Neural progenitor cell (in vitro differentiated cells): ENCODE data around the gene PLXNB1. TPM values are rescaled to one million over a fixed set of nuclear protein-coding genes. Genes with fewer than 3 reads are reported as not detected.

Source experiments
- DNase-seq: peaks from one replicate; pipeline ENCODE4 v3.0.0-alpha.2; 2016; ENCODE audit warnings: low spot score
- H2AFZ ChIP-seq: fragments of 200-600 bp; sonication (generic); replicated peaks from 2 replicates; pipeline ENCODE4 v1.6.1; 2016; ENCODE audit warnings: antibody characterized with exemption
- H3F3A ChIP-seq: fragments of 200-600 bp; sonication (generic); 2 replicates; pipeline ENCODE4 v1.6.1; 2016; ENCODE audit warnings: antibody characterized with exemption, low read depth
- H3K27ac ChIP-seq: fragments of 200-600 bp; sonication (generic); 2 replicates; pipeline ENCODE4 v1.5.1; 2016; ENCODE audit warnings: mild to moderate bottlenecking
- H3K27me3 ChIP-seq: fragments of 200-600 bp; sonication (generic); 2 replicates; pipeline ENCODE4 v1.6.1; 2016; ENCODE audit warnings: mild to moderate bottlenecking, moderate library complexity
- H3K36me3 ChIP-seq: fragments of 200-600 bp; sonication (generic); 2 replicates; pipeline ENCODE4 v1.5.1; 2016
- H3K4me1 ChIP-seq: fragments of 200-600 bp; sonication (generic); 2 replicates; pipeline ENCODE4 v1.6.1; 2016; ENCODE audit warnings: mixed run types
- H3K4me2 ChIP-seq: fragments of 200-600 bp; sonication (generic); 2 replicates; pipeline ENCODE4 v1.6.1; 2016
- H3K4me3 ChIP-seq: fragments of 200-600 bp; sonication (generic); 2 replicates; pipeline ENCODE4 v1.5.1; 2016
- H3K79me2 ChIP-seq: fragments of 200-600 bp; sonication (generic); 2 replicates; pipeline ENCODE4 v1.6.1; 2016; ENCODE audit warnings: low read depth
- H3K9ac ChIP-seq: fragments of 200-600 bp; sonication (generic); 2 replicates; pipeline ENCODE4 v1.6.1; 2016
- H3K9me3 ChIP-seq: fragments of 200-600 bp; sonication (generic); 2 replicates; pipeline ENCODE4 v1.5.1; 2016; ENCODE audit warnings: low read depth
- H4K20me1 ChIP-seq: fragments of 200-600 bp; sonication (generic); 2 replicates; pipeline ENCODE4 v1.6.1; 2016; ENCODE audit warnings: low read depth
- H3K27ac Mint-ChIP-seq: 3 replicates; pipeline ENCODE4 v1.8.0; 2021; ENCODE audit warnings: mixed read lengths
- H3K27me3 Mint-ChIP-seq: 2 replicates; pipeline ENCODE4 v1.8.0; 2022; ENCODE audit warnings: low read depth, mild to moderate bottlenecking, inconsistent platforms, moderate library complexity, mixed read lengths; ENCODE audit not compliant: insufficient read depth
- H3K36me3 Mint-ChIP-seq: 3 replicates; pipeline ENCODE4 v1.8.0; 2021; ENCODE audit warnings: mixed read lengths
- H3K4me1 Mint-ChIP-seq: 3 replicates; pipeline ENCODE4 v1.8.0; 2021; ENCODE audit warnings: mixed read lengths
- H3K4me3 Mint-ChIP-seq: 3 replicates; pipeline ENCODE4 v1.8.0; 2021; ENCODE audit warnings: mild to moderate bottlenecking, moderate library complexity, mixed read lengths
- H3K9me3 Mint-ChIP-seq: 3 replicates; pipeline ENCODE4 v1.8.0; 2020; ENCODE audit warnings: mixed read lengths
- EZH2 ChIP-seq: fragments of 200-600 bp; sonication (generic); IDR thresholded peaks from 2 replicates; pipeline ENCODE4 v1.6.1; 2017; ENCODE audit warnings: antibody characterized with exemption, mild to moderate bottlenecking, moderate library complexity
- EZH2phosphoT487 ChIP-seq: fragments of 200-600 bp; sonication (generic); IDR thresholded peaks from 2 replicates; pipeline ENCODE4 v1.6.1; 2017; ENCODE audit warnings: antibody characterized with exemption
- total RNA-seq: library from RNA; depleted of rRNA; stranded (reverse); fragments of >200 nt; gene quantifications from 2 replicates; pipeline ENCODE4 v1.2.3, GENCODE V29; 2015; ENCODE audit warnings: low replicate concordance
- TF ChIP-seq, protein P1 (sequence below): fragments of 200-600 bp; sonication (generic); IDR thresholded peaks from 2 replicates; pipeline ENCODE4 v1.5.1; 2017; ENCODE audit warnings: antibody characterized with exemption, mild to moderate bottlenecking

PLXNB1 gene
- total RNA-seq, 1 donor from 2014 or later, result 53.6 TPM

DNA sequence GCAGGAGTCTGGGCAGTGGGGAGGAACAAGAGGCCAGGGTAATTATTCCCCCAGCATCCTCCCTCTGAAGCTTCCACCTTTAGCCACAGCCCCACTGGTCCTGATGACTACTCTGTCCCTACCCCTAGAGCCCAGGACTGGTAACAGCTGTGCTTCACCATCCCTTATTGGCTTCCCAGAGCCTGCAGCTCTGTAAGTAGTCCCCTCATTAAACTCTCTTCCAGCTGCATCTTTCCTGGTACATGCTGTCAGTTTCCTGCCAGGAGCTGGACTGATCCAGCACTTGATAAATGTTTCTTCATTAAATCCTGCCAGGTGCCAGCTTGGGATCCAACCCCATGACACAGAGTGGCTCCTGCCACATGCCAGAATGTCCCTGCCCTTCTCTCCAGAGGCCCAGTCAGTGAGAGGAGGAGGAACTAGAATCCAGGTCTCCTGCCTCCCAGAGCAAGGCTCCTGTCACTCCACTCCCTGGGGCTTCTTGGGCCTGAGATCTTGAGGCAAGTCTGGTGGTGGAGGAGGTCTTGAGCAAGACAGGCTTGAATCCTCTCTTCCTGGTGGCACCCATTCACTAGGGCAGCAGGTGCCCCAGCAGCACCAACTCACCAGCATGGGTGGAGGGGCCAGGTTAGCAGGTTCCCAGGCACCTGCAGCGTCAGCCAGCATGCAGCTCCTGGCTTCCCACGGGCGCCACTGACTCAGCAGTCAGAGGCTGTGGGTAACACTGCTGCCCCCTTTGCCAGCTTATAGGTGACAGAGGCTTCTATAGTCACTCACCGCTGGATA is 30.3 kb downstream of the PLXNB1 start:
- Histone ChIP-seq H3K27ac (no peak overlapping the region), H3K4me1 (no peaks in the 10 kb centered on the region), H3K4me2 (no peak overlapping the region), H3K36me3 (no peaks in the 10 kb centered on the region), H3K9me3 (no peaks in the 10 kb centered on the region), H3F3A (peaks cover 25% of the 10 kb centered on the region), H3K9ac (no peak overlapping the region), H4K20me1 (peaks cover 4% of the 10 kb centered on the region), H3K27me3 (no peaks in the 10 kb centered on the region), H3K4me3 (no peak overlapping the region), H3K79me2 (no peaks in the 10 kb centered on the region), H2AFZ (no peak overlapping the region)
- Mint-ChIP-seq H3K9me3 (no peaks in the 10 kb centered on the region), H3K36me3 (peaks cover 16% of the 10 kb centered on the region), H3K27ac (no peak overlapping the region), H3K27me3 (peaks cover 6% of the 10 kb centered on the region), H3K4me3 (no peak overlapping the region), H3K4me1 (no peaks in the 10 kb centered on the region)
- no peak for TF ChIP-seq EZH2
- TF ChIP-seq, protein P1, sequence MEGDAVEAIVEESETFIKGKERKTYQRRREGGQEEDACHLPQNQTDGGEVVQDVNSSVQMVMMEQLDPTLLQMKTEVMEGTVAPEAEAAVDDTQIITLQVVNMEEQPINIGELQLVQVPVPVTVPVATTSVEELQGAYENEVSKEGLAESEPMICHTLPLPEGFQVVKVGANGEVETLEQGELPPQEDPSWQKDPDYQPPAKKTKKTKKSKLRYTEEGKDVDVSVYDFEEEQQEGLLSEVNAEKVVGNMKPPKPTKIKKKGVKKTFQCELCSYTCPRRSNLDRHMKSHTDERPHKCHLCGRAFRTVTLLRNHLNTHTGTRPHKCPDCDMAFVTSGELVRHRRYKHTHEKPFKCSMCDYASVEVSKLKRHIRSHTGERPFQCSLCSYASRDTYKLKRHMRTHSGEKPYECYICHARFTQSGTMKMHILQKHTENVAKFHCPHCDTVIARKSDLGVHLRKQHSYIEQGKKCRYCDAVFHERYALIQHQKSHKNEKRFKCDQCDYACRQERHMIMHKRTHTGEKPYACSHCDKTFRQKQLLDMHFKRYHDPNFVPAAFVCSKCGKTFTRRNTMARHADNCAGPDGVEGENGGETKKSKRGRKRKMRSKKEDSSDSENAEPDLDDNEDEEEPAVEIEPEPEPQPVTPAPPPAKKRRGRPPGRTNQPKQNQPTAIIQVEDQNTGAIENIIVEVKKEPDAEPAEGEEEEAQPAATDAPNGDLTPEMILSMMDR, result no peak
- TF ChIP-seq EZH2phosphoT487, result no peak
- no peak for DNase-seq

DNA sequence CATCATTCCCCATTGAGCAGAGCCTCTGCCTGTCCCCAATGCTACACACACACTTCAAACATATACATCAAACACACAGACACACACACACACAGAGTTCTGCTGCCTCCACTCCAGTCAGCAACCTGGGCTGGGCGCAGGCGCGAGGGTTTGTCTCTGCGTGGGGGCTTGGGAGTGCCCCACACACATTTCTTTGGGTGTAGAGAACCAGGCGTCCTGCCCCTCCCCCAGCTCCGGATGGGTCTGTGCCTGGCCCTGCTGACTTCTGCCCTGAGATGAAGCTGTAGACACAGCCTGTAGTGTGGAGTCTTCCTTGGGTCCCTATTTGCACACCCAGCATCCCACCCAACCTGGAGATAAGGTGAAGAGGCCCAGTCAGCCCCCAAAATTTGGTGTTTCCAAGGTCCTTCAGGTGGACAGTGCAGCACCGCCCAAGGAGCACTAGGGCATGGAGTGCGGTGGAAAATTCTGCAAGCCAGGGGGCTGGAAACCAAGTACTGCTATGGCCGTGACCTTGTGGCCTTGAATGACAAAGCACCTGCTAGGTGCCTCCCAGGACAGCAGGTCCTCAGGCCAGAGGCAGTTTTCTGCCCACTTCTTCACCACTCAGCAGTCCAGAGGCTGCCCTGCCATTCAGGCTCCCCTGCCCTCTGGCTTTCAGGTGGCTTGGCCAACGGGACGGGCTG is 31.0 kb downstream of the PLXNB1 start:
- no peak for TF ChIP-seq EZH2phosphoT487
- TF ChIP-seq, protein P1, result no peak
- no peaks in the 10 kb centered on the region for H3K4me1 Mint-ChIP-seq
- no peak overlapping the region for H3K27ac Mint-ChIP-seq
- Histone ChIP-seq H3K9ac (no peak overlapping the region), H3K36me3 (no peaks in the 10 kb centered on the region), H3K79me2 (no peaks in the 10 kb centered on the region), H3K27me3 (no peaks in the 10 kb centered on the region), H3F3A (peaks cover 25% of the 10 kb centered on the region), H3K4me2 (no peak overlapping the region), H4K20me1 (peaks cover 4% of the 10 kb centered on the region), H3K4me1 (no peaks in the 10 kb centered on the region), H3K9me3 (no peaks in the 10 kb centered on the region), H3K4me3 (no peak overlapping the region), H3K27ac (no peak overlapping the region), H2AFZ (no peak overlapping the region)
- no peak for DNase-seq
- no peaks in the 10 kb centered on the region for H3K9me3 Mint-ChIP-seq
- H3K27me3 Mint-ChIP-seq, result peaks cover 6% of the 10 kb centered on the region
- H3K36me3 Mint-ChIP-seq, result peaks cover 13% of the 10 kb centered on the region
- H3K4me3 Mint-ChIP-seq, result no peak overlapping the region

DNA sequence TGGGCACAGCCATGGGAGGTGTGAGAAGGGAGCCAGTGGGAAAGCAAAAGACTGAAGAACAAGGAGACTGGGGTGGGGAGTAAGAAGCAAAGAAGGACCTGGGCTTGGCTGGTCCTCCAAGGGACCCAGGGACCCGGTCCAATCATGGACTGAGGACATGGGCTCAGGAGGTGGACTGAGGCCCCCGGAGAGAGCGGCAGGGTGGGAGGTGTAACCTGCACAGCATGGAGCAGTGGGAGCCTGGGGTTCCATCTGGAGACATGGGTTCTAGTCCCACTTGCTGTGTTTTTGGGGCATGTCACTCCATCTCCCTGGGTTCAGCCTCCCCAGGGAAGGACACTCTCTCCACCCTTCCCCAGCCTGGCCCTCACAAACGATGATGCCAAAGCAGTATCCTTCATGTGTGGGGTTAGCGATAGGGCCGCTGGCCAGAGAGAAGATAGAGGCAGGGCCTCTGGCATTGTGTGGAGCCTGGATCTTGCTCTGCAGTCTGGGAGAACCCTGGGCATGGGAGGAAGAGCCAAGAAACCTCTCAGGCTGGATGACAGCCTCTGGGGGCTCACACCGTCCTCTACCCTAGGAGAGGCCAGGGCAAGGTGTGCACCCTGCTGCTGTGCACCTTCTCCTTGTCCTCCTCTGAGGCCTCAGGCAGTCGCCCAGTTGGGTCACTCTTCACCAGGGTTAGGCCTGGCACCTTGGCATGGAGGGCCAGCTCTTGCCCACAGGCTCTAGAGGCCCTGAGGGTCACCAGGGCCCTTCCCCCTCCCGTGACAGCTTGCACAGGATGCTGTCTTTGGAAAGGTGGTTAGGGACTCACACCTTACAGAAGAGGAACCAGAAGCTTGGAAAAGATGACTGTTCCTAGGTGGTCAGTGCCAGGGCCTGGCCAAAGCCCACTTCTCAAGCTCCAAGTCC is 31.9 kb downstream of the PLXNB1 start:
- Histone ChIP-seq H3K27ac (no peak overlapping the region), H3K9me3 (no peaks in the 10 kb centered on the region), H3K36me3 (no peaks in the 10 kb centered on the region), H3K4me2 (no peak overlapping the region), H3K4me1 (no peaks in the 10 kb centered on the region), H3K4me3 (no peak overlapping the region), H3K79me2 (no peaks in the 10 kb centered on the region), H3K27me3 (no peaks in the 10 kb centered on the region), H2AFZ (no peak overlapping the region), H4K20me1 (peaks cover 4% of the 10 kb centered on the region), H3F3A (peaks cover 25% of the 10 kb centered on the region), H3K9ac (no peak overlapping the region)
- Mint-ChIP-seq H3K27me3 (peaks cover 8% of the 10 kb centered on the region), H3K27ac (no peak overlapping the region), H3K36me3 (peaks cover 5% of the 10 kb centered on the region), H3K4me1 (no peaks in the 10 kb centered on the region), H3K4me3 (no peak overlapping the region), H3K9me3 (no peaks in the 10 kb centered on the region)
- TF ChIP-seq, protein P1, result no peak
- TF ChIP-seq EZH2, result no peak
- no peak for TF ChIP-seq EZH2phosphoT487
- no peak for DNase-seq
